Heart left ventricle (tissue), 16 donors: ENCODE results near the gene ZNF646. TPM values are rescaled to one million over a fixed set of nuclear protein-coding genes. Genes with fewer than 3 reads are reported as not detected.

ENCODE experiments used
- ATAC-seq, 4 donors: fragments of 200-7000 bp; cut with Tn5 transposase; one replicate each; pipeline ENCODE4 v1.9.1; 2020 to 2022; ENCODE audit warnings: moderate library complexity in 4 of 4, mild to moderate bottlenecking in 3 of 4, moderate number of reproducible peaks in 1 of 4
- DNase-seq, 5 donors: peaks; one replicate each; pipeline ENCODE4 v3.0.0-alpha.2; 2020
- H3K27ac ChIP-seq, 12 donors: fragments of 200-600 bp; sonication (generic) in 4 of 12; one replicate each; pipeline versions ENCODE4 v1.5.0 to v1.8.0; 2016 to 2022; ENCODE audit warnings: mild to moderate bottlenecking in 2 of 12
- H3K27me3 ChIP-seq, 9 donors: fragments of 200-600 bp; sonication (generic) in 2 of 9; one replicate each; pipeline versions ENCODE4 v1.5.1 to v1.8.0; 2016 to 2022; ENCODE audit warnings: mild to moderate bottlenecking in 3 of 9
- H3K36me3 ChIP-seq, 9 donors: fragments of 200-600 bp; sonication (generic) in 2 of 9; one replicate each; pipeline versions ENCODE4 v1.5.0 to v1.8.0; 2018 to 2022; ENCODE audit warnings: mild to moderate bottlenecking in 2 of 9
- H3K4me1 ChIP-seq, 12 donors: fragments of 200-600 bp; sonication (generic) in 4 of 12; one replicate each; pipeline versions ENCODE4 v1.5.0 to v1.8.0; 2016 to 2022; ENCODE audit warnings: mild to moderate bottlenecking in 3 of 12
- H3K4me3 ChIP-seq, 12 donors: fragments of 200-600 bp; sonication (generic) in 4 of 12; one replicate each; pipeline versions ENCODE4 v1.5.0 to v1.8.0; 2017 to 2022; ENCODE audit warnings: mild to moderate bottlenecking in 9 of 12, moderate library complexity in 4 of 12
- H3K9me3 ChIP-seq, 12 donors: fragments of 200-600 bp; sonication (generic) in 4 of 12; one replicate each; pipeline versions ENCODE4 v1.5.0 to v1.8.0; 2016 to 2022; ENCODE audit warnings: mild to moderate bottlenecking in 1 of 12
- POLR2A ChIP-seq, 2 donors: fragments of 450-650 bp; IDR thresholded peaks; one replicate each; pipeline ENCODE4 v1.6.1; 2017; ENCODE audit warnings: antibody characterized with exemption in 2 of 2, mild to moderate bottlenecking in 2 of 2, moderate library complexity in 2 of 2
- WGBS, 4 donors: extraction: QIAGEN DNeasy Blood & Tissue Kit in 2 of 4; methylation state at CpG; one replicate each; pipeline versions ENCODE4 v1.1.5 to v1.1.7; 2013 to 2018; 5-methylcytosine and 5-hydroxymethylcytosine counted together
- intact Hi-C, 10 donors: fragments of 100-400 bp; cut with DNase I; formaldehyde crosslinking; loops; one replicate each; pipeline versions ENCODE4 v1.11.1 to v1.14.2; 2022
- polyA plus RNA-seq, 2 donors: library from polyadenylated mRNA; stranded (reverse); fragments of 200-250 nt; gene quantifications; one replicate each; pipeline ENCODE4 v1.2.3, GENCODE V29; 2013
- total RNA-seq, 9 donors: library from RNA; depleted of rRNA in 2 of 9; stranded (reverse); fragments of >200 nt in 2 of 9; fragmentation: NEBNext Ultra II Directional in 3 of 9; extraction: Animal tissue kit (Norgen Biotek cat#: 25700) in 3 of 9; gene quantifications; one replicate each; pipeline versions ENCODE4 v1.1.0 to v1.2.4, GENCODE V29; 2016 to 2023
- TF ChIP-seq, protein P1 (sequence below), 12 donors: fragments of 200-600 bp; sonication (generic) in 4 of 12; IDR thresholded peaks; one replicate each; pipeline versions ENCODE4 v1.5.0 to v1.8.0; 2018 to 2022; ENCODE audit warnings: antibody characterized with exemption in 12 of 12, mild to moderate bottlenecking in 5 of 12
- donor health status: ischemic (EF 13 %, LVEDD 7.1; RV severe dilation, severe dysfunction).
- donor health status: healthy with polysubstance abuse.
- donor health status: DM: no; HTN: yes; CAD: no.
- donor health status: DM: no; HTN: no; CAD: no.
- donor health status: ischemic (EF 25% LVEDD 6.9; RV normal size, moderate dysfunction).
- donor health status: ischemic (EF 25% LVEDD 5.7; RV mildly dilated, moderate dysfunction).
- donor health status: healthy.
- donor health status: DM: yes; HTN: yes; CAD: no.
- donor health status: ischemic (EF 35%, LVEDD 5.7; RV mildly dilated, moderate dysfunction).
- donor health status: nonischemic (EF 11% LVEDD 7.7; RV severe dilation, severe dysfunction).
- donor health status: DM: yes; HTN: yes; CAD: no.
- donor health status: PGD.
- donor health status: ischemic (EF 29% LVEDD 5.4; RV normal size, mild dysfunction).
- donor health status: nonischemic (EF 23%, LVEDD 6.1; RV moderate dilation, normal function).

The ZNF646 gene
- total and polyA plus RNA-seq, 11 donors, result 6.4 to 15.5 (median 10.0) TPM

DNA sequence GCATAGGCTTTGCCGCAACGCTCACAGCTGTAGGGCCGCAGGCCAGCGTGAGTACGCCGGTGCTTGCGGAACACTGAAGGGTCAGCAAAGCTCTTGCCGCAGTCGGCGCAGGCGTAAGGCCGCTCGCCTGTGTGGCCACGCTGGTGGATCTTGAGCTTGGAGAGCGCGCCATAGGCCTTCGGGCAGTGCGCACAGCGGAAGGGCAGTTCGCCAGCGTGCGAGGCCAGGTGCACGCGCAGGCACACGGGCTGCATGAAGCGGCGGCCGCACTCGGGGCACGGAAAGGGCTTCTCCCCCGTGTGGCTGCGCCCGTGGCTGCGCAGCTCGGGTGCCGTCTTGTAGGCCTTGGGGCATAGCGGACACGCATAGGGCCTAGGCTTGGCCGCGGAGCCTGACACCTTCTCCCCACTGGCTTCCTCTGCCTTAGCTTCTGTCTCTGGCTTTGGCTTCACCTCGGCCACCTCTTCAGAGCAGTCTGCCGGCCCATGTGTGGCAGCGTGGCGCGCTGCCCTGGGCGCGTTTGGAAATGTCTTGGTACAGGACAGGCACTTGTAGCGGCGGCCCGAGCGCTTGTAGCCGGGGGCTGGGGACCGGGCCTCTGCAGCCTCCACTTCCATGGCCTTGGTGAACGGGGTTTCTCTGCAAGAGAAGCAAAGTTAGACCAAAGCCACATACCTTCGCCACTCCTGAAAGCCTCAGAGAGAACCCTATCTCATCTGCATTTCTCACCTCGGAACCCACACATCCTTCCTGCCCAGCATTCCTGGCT lies 10.2 kb upstream of the ZNF646 start:
- intact Hi-C loops, result loop anchor here in 1 of 10 donors (10.0 kb wide), 1 partner anchor 69 kb away; no protein-coding TSS in a partner anchor
- Histone ChIP-seq H3K36me3 (peaks cover 0 to 40% (median 28%) of the 10 kb centered on the region in 9 donors), H3K4me1 (peaks cover 0 to 38% (median 12%) of the 10 kb centered on the region in 12 donors), H3K4me3 (peak overlapping the region in 2 of 12 donors; percentile 10 to 20), H3K9me3 (no peaks in the 10 kb centered on the region), H3K27ac (peak overlapping the region in 10 of 12 donors; percentile 6 to 87 (median 77)), H3K27me3 (no peaks in the 10 kb centered on the region)
- ATAC-seq, result no peak
- TF ChIP-seq, protein P1, sequence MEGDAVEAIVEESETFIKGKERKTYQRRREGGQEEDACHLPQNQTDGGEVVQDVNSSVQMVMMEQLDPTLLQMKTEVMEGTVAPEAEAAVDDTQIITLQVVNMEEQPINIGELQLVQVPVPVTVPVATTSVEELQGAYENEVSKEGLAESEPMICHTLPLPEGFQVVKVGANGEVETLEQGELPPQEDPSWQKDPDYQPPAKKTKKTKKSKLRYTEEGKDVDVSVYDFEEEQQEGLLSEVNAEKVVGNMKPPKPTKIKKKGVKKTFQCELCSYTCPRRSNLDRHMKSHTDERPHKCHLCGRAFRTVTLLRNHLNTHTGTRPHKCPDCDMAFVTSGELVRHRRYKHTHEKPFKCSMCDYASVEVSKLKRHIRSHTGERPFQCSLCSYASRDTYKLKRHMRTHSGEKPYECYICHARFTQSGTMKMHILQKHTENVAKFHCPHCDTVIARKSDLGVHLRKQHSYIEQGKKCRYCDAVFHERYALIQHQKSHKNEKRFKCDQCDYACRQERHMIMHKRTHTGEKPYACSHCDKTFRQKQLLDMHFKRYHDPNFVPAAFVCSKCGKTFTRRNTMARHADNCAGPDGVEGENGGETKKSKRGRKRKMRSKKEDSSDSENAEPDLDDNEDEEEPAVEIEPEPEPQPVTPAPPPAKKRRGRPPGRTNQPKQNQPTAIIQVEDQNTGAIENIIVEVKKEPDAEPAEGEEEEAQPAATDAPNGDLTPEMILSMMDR (IDR thresholded peaks at IDR 0.05), result no peak
- no peak for TF ChIP-seq POLR2A (IDR thresholded peaks at IDR 0.05)
- 91 to 95% (median 92%) methylated on average over 38 to 56 of the region's 56 CpGs for WGBS, 4 donors
- peak in 1 of 5 donors; percentile 35 for DNase-seq

DNA sequence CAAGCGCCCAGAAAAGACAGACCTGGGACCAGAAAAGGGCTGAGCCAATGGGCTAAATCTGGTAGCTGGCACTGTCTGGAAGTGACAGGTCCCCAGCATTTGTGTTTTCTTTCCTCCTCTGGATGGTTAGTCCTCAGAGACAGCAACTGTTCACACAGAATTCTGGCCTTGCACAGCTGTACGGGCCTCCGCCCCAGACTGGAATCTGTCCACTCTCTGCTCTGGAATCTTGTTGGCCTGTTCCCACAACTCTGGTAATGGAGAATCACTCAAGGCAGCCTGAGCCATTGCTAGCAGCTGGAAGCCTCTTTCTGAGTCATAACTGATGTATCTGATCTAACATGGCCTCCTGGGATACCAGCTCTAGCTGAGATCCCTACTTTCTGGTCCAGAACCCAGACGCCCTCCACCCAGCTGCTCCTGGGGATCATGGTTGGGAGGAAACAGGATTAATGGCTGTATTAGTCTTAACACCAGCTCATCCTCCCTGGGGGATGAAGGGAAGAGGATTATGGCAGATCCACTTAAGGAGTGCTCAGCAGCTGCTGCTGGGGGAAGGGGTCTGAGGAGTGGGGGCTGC lies 9.2 kb upstream of the ZNF646 start:
- Histone ChIP-seq H3K4me1 (peaks cover 0 to 38% (median 12%) of the 10 kb centered on the region in 12 donors), H3K27me3 (no peaks in the 10 kb centered on the region), H3K9me3 (no peaks in the 10 kb centered on the region), H3K36me3 (peaks cover 0 to 35% (median 26%) of the 10 kb centered on the region in 9 donors), H3K27ac (peak overlapping the region in 11 of 12 donors; percentile 6 to 87 (median 74)), H3K4me3 (peak overlapping the region in 1 of 12 donors; percentile 10)
- WGBS, 4 donors, result 26 to 52% (median 43%) methylated on average over 4 of the region's 4 CpGs
- peak; percentile 80 to 93 (median 90) for ATAC-seq
- DNase-seq, result peak in 4 of 5 donors; percentile 62 to 84 (median 70)
- TF ChIP-seq, protein P1 (IDR thresholded peaks at IDR 0.05), result no peak
- TF ChIP-seq POLR2A (IDR thresholded peaks at IDR 0.05), result no peak
- intact Hi-C loops, result loop anchor here in 1 of 10 donors (10.0 kb wide), 1 partner anchor 70 kb away; no protein-coding TSS in a partner anchor

DNA sequence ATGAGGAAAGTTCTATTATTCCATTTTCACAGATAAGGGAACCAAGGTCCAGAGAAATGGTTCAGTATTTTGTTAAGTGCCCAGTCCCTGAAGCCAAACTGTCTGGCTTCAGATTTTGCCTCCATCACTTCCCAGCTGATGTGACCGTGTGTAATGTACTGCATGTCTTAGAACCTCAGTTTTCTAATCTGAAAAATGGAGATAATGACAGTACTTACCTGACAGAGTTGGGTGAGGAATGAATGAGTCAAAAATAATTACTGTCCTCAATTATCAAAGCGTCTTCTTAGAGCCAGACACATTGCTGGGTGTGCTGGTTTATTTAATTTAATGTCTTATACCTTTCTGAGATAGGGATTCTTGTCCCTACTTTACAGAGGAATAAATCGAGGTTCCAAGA lies 6.9 kb upstream of the ZNF646 start:
- DNase-seq (no peak), ATAC-seq (no peak)
- TF ChIP-seq, protein P1 (IDR thresholded peaks at IDR 0.05), result no peak
- TF ChIP-seq POLR2A (IDR thresholded peaks at IDR 0.05), result no peak
- Histone ChIP-seq H3K27me3 (no peaks in the 10 kb centered on the region), H3K4me3 (no peak overlapping the region), H3K27ac (no peak overlapping the region), H3K36me3 (peaks cover 0 to 11% (median 6%) of the 10 kb centered on the region in 9 donors), H3K4me1 (peaks cover 0 to 50% (median 21%) of the 10 kb centered on the region in 12 donors), H3K9me3 (no peaks in the 10 kb centered on the region)
- intact Hi-C loops, result loop anchor here in 1 of 10 donors (10.0 kb wide), 1 partner anchor 73 kb away; no protein-coding TSS in a partner anchor
- WGBS, 4 donors, result 84 to 90% (median 90%) methylated on average over 3 of the region's 3 CpGs

DNA sequence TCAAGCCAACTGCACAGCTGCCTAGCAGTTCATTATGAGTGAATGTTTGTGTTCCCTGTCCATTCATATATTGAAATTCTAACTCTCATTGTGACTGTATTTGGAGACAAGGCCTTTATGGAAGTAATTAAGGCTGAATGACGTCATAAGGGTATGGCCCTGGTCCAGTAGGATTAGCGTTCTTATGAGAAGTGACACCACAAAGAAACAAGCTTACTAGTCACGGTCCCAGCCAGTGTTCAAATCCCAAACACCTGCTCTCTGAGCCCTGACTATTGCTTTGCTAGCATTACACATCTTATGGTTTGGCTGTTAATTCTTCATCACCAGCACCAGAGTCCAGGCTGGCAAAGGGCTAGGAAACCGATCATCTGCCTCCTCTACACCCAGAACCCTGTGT lies 2.4 kb upstream of the ZNF646 start:
- intact Hi-C loops, result loop anchor here in 9 of 10 donors (2.0 to 10.0 kb wide), 10 partner anchors 35 to 383 kb away; partner anchors contain the start of genes STX4 (in 4 of the 9), HSD3B7 (in 3 of the 9), ARMC5 (in 1 of the 9) and FUS (in 1 of the 9)
- no peaks in the 10 kb centered on the region for H3K27me3 ChIP-seq
- TF ChIP-seq, protein P1 (IDR thresholded peaks at IDR 0.05), result no peak
- TF ChIP-seq POLR2A (IDR thresholded peaks at IDR 0.05), result no peak
- no peak for ATAC-seq
- no peak for DNase-seq
- H3K4me1 ChIP-seq, result peaks cover 3 to 34% (median 24%) of the 10 kb centered on the region in 12 donors
- H3K27ac ChIP-seq, result peak overlapping the region in 7 of 12 donors; percentile 93 to 98 (median 97)
- 39 to 49% (median 46%) methylated on average over 4 of the region's 4 CpGs for WGBS, 4 donors
- peaks cover 0 to 12% (median 6%) of the 10 kb centered on the region in 9 donors for H3K36me3 ChIP-seq
- H3K4me3 ChIP-seq, result peak overlapping the region in 6 of 12 donors; percentile 66 to 98 (median 88)
- no peaks in the 10 kb centered on the region for H3K9me3 ChIP-seq
